ENCODE results near the gene HOXD9.

The HOXD9 gene

GRCh38 chr2:176122683-176123410, at the start of gene HOXD9:
HOXD9 (plus strand) TSS chr2:176122719; CDS start chr2:176122769, 50 bp downstream.
- DNase-seq (ENCODE audit: low read depth): no peak

GRCh38 chr2:176072951-176073904, 49.3 kb upstream of the HOXD9 start:
- no peak for DNase-seq (ENCODE audit: low read depth)

- no peak for DNase-seq (ENCODE audit: low read depth)
Measured at GRCh38 chr2:176074919-176075425, 47.5 kb upstream of the HOXD9 start.

GRCh38 chr2:176075481-176075880, 47.0 kb upstream of the HOXD9 start:
- DNase-seq (ENCODE audit: low read depth): no peak

GRCh38 chr2:176076063-176076462, 46.5 kb upstream of the HOXD9 start:
- no peak for DNase-seq (ENCODE audit: low read depth)

GRCh38 chr2:176076796-176077195, 45.7 kb upstream of the HOXD9 start:
- no peak for DNase-seq (ENCODE audit: low read depth)

GRCh38 chr2:176078541-176079284, 43.8 kb upstream of the HOXD9 start:
- DNase-seq (ENCODE audit: low read depth): no peak

DNA sequence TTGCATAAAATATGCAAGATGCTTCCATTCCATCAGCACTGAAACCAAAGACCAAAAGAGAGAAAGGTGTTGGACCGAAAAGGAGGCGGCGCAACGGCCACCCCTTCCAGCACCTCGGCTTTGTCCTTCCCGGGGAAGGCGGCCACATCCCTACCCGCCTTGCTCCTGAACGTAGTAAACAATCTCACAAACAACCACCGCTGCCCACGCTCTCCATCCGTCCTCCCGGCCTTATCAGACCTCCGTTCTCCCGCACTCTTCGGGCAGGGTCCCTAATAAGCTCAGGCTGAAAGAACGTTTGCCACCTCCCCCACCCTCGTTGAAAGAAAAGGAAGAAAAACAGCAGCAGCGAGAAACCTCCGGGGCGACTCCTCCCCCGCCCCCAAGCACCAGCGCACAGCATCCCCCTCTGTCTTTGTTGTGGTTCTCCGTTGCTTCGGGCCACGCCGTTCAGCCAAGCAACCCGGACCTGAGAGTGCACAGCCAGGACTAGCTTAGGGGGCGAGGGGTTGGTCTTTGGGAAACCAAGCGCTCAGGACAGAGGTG, 43.2 kb upstream of the HOXD9 start:
- no peak for DNase-seq (ENCODE audit: low read depth)

GRCh38 chr2:176079831-176080539, 42.5 kb upstream of the HOXD9 start:
- no peak for DNase-seq (ENCODE audit: low read depth)

- no peak for DNase-seq (ENCODE audit: low read depth)
Measured at GRCh38 chr2:176080540-176081375, 41.8 kb upstream of the HOXD9 start.

- no peak for DNase-seq (ENCODE audit: low read depth)
Measured at GRCh38 chr2:176081376-176081836, 41.1 kb upstream of the HOXD9 start.

DNA sequence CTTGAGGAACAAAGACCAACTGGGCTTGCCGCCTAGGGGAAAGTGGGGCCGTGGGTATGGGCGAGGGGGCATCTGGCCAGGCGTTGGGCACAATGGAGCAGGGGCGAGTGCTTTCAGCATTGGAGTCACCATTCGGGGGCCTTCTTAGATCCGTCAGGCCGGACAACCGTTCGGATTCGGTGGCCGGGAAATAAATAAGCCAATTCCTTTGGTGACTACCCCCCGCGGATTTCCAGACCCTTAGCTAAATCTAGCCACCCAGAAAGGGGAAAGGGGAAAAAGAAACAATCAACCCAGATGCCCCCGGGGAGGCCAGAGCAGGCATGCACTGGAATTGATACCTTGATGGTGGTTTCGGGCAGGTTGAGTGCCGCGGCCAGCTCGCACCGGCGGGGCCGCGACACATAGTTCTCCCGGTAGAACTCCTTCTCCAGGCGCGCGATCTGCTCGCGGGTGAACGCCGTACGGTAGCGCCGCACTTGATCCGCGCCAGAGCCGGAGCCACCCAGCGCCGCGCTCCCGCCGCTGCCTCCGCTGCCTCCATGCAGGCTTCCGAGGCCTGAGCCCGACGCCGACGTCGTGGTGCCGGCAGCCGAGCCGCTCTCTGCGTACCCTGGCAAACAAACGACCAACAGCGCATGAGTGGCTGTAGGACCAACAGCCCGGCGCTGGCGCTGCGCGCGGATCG, 40.5 kb upstream of the HOXD9 start:
- no peak for DNase-seq (ENCODE audit: low read depth)

- DNase-seq (ENCODE audit: low read depth): no peak
Measured at GRCh38 chr2:176082525-176082823, 40.0 kb upstream of the HOXD9 start.

DNA sequence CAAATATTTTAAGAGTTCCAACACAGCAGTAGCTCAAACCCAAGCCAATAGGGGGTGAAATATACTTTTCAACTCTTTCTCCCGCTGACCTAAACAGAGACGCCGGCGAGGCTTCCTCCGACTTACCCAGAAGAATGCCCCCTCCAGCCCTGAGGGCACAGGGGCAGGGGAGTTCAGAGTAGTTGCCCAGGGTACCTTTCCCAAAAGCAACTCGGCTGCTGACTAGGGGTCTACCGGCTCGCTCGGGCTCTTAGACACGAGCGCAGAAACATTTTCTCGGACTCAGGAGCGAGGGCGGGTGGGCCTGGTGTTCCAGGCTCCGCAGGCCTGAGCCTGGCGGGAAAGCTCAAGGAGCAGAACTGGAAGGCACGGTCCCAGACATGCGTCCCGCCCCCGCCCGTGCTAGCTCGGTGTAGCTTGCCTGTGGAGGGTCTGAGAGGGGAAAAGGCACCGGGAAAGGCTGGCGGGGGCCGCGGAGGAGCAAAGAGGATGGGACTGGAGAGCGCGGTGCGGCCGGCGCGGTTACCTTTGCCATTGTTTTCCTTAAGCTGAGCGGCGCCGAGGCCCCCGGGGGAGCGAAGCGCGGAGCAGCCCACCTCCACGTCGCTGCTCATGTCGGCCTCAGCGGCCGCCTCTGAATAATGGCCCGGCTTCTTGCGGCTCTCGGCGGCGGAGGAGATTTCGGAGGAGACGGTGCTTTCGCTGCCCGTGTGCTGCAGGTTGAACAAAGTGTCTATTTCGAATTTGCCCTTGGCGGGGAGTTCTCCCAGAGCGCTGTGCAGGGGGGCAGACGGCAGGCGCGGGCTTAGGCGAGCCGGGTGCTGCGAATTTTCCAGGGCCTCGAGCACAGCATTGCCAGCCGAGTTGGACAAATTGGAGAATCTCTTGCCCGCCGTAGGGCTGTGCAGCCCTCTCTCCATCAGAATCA, 39.4 kb upstream of the HOXD9 start:
- DNase-seq (ENCODE audit: low read depth): no peak

- no peak for DNase-seq (ENCODE audit: low read depth)
Measured at GRCh38 chr2:176083796-176084261, 38.7 kb upstream of the HOXD9 start, which contains the start of gene EVX2. EVX2 (minus strand) TSS chr2:176083962; CDS start chr2:176083776, 186 bp downstream.

- no peak for DNase-seq (ENCODE audit: low read depth)
Measured at GRCh38 chr2:176084611-176085119, 37.9 kb upstream of the HOXD9 start.

GRCh38 chr2:176085120-176085788, 37.3 kb upstream of the HOXD9 start:
- DNase-seq (ENCODE audit: low read depth): no peak
